MM.1S (cell line): Measurements from ENCODE around the gene RNPEP.

Source experiments
- EZH2phosphoT487 ChIP-seq: fragments of 300-600 bp; sonication (generic); IDR thresholded peaks from 2 replicates; pipeline ENCODE4 v1.6.1; 2018; ENCODE audit warnings: antibody characterized with exemption, low read length
- TF ChIP-seq, protein P1 (sequence below): fragments of 300-600 bp; sonication (generic); IDR thresholded peaks from 2 replicates; pipeline ENCODE4 v1.5.1; 2016; ENCODE audit warnings: antibody characterized with exemption, low read length, mixed read lengths

DNA sequence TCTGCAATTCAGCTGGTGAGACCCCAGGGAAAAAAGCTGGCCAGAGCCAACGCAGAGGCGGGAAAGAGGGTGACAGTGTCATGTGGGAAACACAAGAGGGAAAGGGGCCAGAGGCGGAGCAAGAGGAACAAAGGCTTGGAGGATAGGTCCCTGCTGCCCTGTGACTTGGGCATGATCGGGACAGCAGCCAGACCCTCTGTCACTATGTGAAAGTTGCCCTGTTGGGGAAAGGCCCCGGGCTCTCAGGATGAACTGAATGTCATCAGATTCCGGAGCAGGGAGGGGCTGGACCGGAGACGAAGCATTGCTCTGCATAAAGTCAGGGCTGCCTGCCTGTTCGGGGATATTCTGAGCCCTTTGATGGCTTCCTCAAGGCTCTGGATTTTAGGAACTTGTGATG is 22.3 kb downstream of the RNPEP start:
- TF ChIP-seq, protein P1, sequence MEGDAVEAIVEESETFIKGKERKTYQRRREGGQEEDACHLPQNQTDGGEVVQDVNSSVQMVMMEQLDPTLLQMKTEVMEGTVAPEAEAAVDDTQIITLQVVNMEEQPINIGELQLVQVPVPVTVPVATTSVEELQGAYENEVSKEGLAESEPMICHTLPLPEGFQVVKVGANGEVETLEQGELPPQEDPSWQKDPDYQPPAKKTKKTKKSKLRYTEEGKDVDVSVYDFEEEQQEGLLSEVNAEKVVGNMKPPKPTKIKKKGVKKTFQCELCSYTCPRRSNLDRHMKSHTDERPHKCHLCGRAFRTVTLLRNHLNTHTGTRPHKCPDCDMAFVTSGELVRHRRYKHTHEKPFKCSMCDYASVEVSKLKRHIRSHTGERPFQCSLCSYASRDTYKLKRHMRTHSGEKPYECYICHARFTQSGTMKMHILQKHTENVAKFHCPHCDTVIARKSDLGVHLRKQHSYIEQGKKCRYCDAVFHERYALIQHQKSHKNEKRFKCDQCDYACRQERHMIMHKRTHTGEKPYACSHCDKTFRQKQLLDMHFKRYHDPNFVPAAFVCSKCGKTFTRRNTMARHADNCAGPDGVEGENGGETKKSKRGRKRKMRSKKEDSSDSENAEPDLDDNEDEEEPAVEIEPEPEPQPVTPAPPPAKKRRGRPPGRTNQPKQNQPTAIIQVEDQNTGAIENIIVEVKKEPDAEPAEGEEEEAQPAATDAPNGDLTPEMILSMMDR: no peak
- no peak for TF ChIP-seq EZH2phosphoT487
